HepG2 (cell line): ENCODE results near the gene FASTKD3. TPM values are rescaled to one million over a fixed set of nuclear protein-coding genes. Genes with fewer than 3 reads are reported as not detected.

Experiments
- ETV5 ChIP-seq: IDR thresholded peaks from 2 replicates; pipeline ENCODE4 v1.6.1; 2018; ENCODE audit warnings: missing biosample characterization, missing genetic modification reagents, inconsistent platforms, borderline replicate concordance
- NCOA2 ChIP-seq: sonication (generic); formaldehyde crosslinking; IDR thresholded peaks from 2 replicates; pipeline ENCODE4 v1.8.0; 2022; ENCODE audit warnings: inconsistent platforms
- ONECUT2 ChIP-seq: sonication (generic); formaldehyde crosslinking; IDR thresholded peaks from 2 replicates; pipeline ENCODE4 v1.4.0; 2020; ENCODE audit warnings: missing genetic modification reagents
- SALL1 ChIP-seq: sonication (generic); formaldehyde crosslinking; IDR thresholded peaks from 2 replicates; pipeline ENCODE4 v1.8.0; 2022; ENCODE audit warnings: mild to moderate bottlenecking, missing genetic modification reagents
- SMAD1 ChIP-seq: sonication (generic); formaldehyde crosslinking; IDR thresholded peaks from 2 replicates; pipeline ENCODE4 v1.4.0; 2020; ENCODE audit warnings: missing genetic modification reagents, low read depth, mild to moderate bottlenecking, borderline replicate concordance
- YEATS2 ChIP-seq: sonication (generic); formaldehyde crosslinking; IDR thresholded peaks from 2 replicates; pipeline ENCODE4 v1.4.0; 2020; ENCODE audit warnings: missing genetic modification reagents, borderline replicate concordance
- ZNF17 ChIP-seq: sonication (generic); formaldehyde crosslinking; IDR thresholded peaks from 2 replicates; pipeline ENCODE4 v1.5.0; 2020; ENCODE audit warnings: mild to moderate bottlenecking, missing genetic modification reagents
- ZNF282 ChIP-seq: fragments of 450-650 bp; IDR thresholded peaks from 2 replicates; pipeline ENCODE4 v1.6.1; 2018; ENCODE audit not compliant: partially characterized antibody
- ZNF557 ChIP-seq: sonication (generic); formaldehyde crosslinking; IDR thresholded peaks from 2 replicates; pipeline ENCODE4 v1.4.0; 2020; ENCODE audit warnings: missing genetic modification reagents
- ZNF570 ChIP-seq: sonication (generic); formaldehyde crosslinking; IDR thresholded peaks from 2 replicates; pipeline ENCODE4 v1.4.0; 2020; ENCODE audit warnings: mild to moderate bottlenecking, missing genetic modification reagents, borderline replicate concordance
- polyA plus RNA-seq, 8 experiments: library from polyadenylated mRNA; depleted of rRNA in 3 of 8; stranded (reverse) in 7 of 8; unstranded in 1 of 8; fragments of >200 nt; fragmentation: Illumina TruSeq in 4 of 8; extraction: Trizol in 4 of 8; gene quantifications; 2 replicates each; pipeline versions ENCODE4 v1.2.1 to v1.2.3, GENCODE V29; 2011 to 2016; ENCODE audit warnings: low read depth in 4 of 8, missing spikeins in 1 of 8, mixed read lengths in 1 of 8; ENCODE audit not compliant: insufficient read depth in 1 of 8
- total RNA-seq, 5 experiments: library from RNA; depleted of rRNA; stranded (reverse); fragments of >200 nt; fragmentation: Illumina TruSeq; extraction: Trizol; gene quantifications; 2 replicates each; pipeline ENCODE4 v1.2.3, GENCODE V29; 2016; ENCODE audit warnings: low read depth in 1 of 5
- TF ChIP-seq, protein P1 (sequence below): sonication (generic); formaldehyde crosslinking; IDR thresholded peaks from 2 replicates; pipeline ENCODE4 v1.4.0; 2020; ENCODE audit warnings: low read depth, mild to moderate bottlenecking, missing genetic modification reagents
- TF ChIP-seq, protein P2 (sequence below): sonication (generic); formaldehyde crosslinking; IDR thresholded peaks from 2 replicates; pipeline ENCODE4 v1.8.0; 2022; ENCODE audit warnings: mild to moderate bottlenecking, missing genetic modification reagents; ENCODE audit not compliant: insufficient replicate concordance
- TF ChIP-seq, protein P3 (sequence below): sonication (generic); formaldehyde crosslinking; conservative IDR thresholded peaks from 2 replicates; pipeline ENCODE4 v1.4.0; 2020; ENCODE audit warnings: mild to moderate bottlenecking, missing genetic modification reagents, moderate library complexity
- TF ChIP-seq, protein P4 (sequence below): sonication (generic); formaldehyde crosslinking; IDR thresholded peaks from one replicate; pipeline ENCODE4 v1.5.1; 2020; ENCODE audit warnings: mild to moderate bottlenecking, missing genetic modification reagents; ENCODE audit errors: not compliant biosample characterization

Gene FASTKD3
- total and polyA plus RNA-seq, 2 of the 13 experiments (the other 11 are each of a cell fraction or from before 2014, with no cell fraction given) = 6.9 to 17.8 TPM

DNA sequence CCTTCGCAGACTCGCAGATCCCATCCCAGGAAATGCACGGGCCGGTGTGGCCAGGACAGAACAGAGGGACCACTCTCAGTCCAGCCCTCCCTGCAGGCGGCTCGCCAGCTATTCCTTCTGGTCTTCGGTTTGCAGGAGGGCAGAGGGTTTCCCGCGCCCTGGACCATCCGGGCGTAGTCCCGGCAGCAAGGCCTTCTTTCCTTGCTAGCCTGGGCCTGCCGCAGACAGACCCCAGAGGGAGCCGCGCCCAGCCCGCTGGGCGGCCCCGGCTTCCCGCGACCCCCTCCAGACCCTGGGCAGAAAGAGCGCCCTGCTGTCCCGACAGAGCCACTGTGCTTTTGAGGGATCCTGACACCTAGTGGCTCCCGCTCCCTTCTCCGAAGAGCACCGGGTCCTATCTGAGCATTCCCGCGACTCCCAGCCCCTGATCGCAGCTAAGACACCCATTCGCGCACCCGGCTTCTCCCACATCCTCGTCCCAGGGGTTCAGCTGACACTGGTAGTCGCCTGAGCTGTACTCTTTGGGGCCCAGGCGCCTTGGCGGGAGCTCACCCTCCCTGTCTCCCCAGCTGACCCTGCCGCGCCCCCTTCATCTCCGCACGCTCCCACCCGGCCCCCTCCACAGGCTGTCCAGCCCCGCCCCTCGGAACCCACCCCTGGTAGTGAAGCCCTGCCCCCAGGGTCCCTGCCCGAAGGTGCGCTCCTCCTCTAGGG is 19.0 kb downstream of the FASTKD3 start (continued):
- no peak for TF ChIP-seq ZNF282
- TF ChIP-seq ETV5 (CRISPR knock-in tag) = no peak
- TF ChIP-seq, protein P1, sequence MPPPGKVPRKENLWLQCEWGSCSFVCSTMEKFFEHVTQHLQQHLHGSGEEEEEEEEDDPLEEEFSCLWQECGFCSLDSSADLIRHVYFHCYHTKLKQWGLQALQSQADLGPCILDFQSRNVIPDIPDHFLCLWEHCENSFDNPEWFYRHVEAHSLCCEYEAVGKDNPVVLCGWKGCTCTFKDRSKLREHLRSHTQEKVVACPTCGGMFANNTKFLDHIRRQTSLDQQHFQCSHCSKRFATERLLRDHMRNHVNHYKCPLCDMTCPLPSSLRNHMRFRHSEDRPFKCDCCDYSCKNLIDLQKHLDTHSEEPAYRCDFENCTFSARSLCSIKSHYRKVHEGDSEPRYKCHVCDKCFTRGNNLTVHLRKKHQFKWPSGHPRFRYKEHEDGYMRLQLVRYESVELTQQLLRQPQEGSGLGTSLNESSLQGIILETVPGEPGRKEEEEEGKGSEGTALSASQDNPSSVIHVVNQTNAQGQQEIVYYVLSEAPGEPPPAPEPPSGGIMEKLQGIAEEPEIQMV = no peak
- no peak for TF ChIP-seq ONECUT2
- TF ChIP-seq, protein P2, sequence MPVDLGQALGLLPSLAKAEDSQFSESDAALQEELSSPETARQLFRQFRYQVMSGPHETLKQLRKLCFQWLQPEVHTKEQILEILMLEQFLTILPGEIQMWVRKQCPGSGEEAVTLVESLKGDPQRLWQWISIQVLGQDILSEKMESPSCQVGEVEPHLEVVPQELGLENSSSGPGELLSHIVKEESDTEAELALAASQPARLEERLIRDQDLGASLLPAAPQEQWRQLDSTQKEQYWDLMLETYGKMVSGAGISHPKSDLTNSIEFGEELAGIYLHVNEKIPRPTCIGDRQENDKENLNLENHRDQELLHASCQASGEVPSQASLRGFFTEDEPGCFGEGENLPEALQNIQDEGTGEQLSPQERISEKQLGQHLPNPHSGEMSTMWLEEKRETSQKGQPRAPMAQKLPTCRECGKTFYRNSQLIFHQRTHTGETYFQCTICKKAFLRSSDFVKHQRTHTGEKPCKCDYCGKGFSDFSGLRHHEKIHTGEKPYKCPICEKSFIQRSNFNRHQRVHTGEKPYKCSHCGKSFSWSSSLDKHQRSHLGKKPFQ = no peak
- TF ChIP-seq SALL1 (CRISPR knock-in tag) = peak; percentile 22; the same call in 1 of the 2 replicates
- no peak for TF ChIP-seq YEATS2 (CRISPR knock-in tag)
- TF ChIP-seq, protein P3, sequence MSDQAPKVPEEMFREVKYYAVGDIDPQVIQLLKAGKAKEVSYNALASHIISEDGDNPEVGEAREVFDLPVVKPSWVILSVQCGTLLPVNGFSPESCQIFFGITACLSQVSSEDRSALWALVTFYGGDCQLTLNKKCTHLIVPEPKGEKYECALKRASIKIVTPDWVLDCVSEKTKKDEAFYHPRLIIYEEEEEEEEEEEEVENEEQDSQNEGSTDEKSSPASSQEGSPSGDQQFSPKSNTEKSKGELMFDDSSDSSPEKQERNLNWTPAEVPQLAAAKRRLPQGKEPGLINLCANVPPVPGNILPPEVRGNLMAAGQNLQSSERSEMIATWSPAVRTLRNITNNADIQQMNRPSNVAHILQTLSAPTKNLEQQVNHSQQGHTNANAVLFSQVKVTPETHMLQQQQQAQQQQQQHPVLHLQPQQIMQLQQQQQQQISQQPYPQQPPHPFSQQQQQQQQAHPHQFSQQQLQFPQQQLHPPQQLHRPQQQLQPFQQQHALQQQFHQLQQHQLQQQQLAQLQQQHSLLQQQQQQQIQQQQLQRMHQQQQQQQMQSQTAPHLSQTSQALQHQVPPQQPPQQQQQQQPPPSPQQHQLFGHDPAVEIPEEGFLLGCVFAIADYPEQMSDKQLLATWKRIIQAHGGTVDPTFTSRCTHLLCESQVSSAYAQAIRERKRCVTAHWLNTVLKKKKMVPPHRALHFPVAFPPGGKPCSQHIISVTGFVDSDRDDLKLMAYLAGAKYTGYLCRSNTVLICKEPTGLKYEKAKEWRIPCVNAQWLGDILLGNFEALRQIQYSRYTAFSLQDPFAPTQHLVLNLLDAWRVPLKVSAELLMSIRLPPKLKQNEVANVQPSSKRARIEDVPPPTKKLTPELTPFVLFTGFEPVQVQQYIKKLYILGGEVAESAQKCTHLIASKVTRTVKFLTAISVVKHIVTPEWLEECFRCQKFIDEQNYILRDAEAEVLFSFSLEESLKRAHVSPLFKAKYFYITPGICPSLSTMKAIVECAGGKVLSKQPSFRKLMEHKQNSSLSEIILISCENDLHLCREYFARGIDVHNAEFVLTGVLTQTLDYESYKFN (CRISPR knock-in tag) = no peak
- TF ChIP-seq SMAD1 (CRISPR knock-in tag) = no peak
- TF ChIP-seq, protein P4, sequence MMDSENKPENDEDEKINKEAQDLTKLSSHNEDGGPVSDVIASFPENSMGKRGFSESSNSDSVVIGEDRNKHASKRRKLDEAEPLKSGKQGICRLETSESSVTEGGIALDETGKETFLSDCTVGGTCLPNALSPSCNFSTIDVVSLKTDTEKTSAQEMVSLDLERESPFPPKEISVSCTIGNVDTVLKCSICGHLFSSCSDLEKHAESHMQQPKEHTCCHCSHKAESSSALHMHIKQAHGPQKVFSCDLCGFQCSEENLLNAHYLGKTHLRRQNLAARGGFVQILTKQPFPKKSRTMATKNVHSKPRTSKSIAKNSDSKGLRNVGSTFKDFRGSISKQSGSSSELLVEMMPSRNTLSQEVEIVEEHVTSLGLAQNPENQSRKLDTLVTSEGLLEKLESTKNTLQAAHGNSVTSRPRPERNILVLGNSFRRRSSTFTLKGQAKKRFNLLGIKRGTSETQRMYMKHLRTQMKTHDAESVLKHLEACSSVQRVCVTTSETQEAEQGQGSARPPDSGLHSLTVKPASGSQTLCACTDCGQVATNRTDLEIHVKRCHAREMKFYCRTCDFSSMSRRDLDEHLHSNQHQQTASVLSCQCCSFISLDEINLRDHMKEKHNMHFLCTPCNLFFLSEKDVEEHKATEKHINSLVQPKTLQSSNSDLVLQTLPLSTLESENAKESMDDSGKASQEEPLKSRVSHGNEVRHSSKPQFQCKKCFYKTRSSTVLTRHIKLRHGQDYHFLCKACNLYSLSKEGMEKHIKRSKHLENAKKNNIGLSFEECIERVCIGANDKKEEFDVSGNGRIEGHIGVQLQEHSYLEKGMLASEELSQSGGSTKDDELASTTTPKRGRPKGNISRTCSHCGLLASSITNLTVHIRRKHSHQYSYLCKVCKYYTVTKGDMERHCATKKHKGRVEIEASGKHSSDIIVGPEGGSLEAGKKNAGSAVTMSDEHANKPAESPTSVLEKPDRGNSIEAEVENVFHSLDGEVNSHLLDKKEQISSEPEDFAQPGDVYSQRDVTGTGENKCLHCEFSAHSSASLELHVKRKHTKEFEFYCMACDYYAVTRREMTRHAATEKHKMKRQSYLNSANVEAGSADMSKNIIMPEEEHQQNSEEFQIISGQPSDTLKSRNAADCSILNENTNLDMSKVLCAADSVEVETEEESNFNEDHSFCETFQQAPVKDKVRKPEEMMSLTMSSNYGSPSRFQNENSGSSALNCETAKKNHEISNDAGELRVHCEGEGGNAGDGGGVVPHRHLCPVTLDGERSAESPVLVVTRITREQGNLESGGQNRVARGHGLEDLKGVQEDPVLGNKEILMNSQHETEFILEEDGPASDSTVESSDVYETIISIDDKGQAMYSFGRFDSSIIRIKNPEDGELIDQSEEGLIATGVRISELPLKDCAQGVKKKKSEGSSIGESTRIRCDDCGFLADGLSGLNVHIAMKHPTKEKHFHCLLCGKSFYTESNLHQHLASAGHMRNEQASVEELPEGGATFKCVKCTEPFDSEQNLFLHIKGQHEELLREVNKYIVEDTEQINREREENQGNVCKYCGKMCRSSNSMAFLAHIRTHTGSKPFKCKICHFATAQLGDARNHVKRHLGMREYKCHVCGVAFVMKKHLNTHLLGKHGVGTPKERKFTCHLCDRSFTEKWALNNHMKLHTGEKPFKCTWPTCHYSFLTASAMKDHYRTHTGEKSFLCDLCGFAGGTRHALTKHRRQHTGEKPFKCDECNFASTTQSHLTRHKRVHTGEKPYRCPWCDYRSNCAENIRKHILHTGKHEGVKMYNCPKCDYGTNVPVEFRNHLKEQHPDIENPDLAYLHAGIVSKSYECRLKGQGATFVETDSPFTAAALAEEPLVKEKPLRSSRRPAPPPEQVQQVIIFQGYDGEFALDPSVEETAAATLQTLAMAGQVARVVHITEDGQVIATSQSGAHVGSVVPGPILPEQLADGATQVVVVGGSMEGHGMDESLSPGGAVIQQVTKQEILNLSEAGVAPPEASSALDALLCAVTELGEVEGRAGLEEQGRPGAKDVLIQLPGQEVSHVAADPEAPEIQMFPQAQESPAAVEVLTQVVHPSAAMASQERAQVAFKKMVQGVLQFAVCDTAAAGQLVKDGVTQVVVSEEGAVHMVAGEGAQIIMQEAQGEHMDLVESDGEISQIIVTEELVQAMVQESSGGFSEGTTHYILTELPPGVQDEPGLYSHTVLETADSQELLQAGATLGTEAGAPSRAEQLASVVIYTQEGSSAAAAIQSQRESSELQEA = no peak
- TF ChIP-seq NCOA2 (CRISPR knock-in tag) = no peak
- TF ChIP-seq ZNF17 (CRISPR knock-in tag) = no peak
- TF ChIP-seq ZNF570 (CRISPR knock-in tag) = no peak
- no peak for TF ChIP-seq ZNF557 (CRISPR knock-in tag)
